ES-I3 (cell line): ENCODE data around the gene ALDH1B1.
"Not testable (repeated sequence)": the region's sequence is repeated elsewhere in the genome, so short reads cannot be mapped to it uniquely, and the experiment has no call there.

Experiments
- H3K36me3 ChIP-seq: 2 replicates; pipeline ENCODE4 v1.6.1; 2013; ENCODE audit warnings: mild to moderate bottlenecking, low read length, control low read depth, moderate library complexity; ENCODE audit not compliant: insufficient read depth
- H3K4me1 ChIP-seq: 2 replicates; pipeline ENCODE4 v1.6.1; 2013; ENCODE audit warnings: mild to moderate bottlenecking, control low read depth, low read length; ENCODE audit not compliant: insufficient read depth
- H3K9ac ChIP-seq: 2 replicates; pipeline ENCODE4 v1.6.1; 2013; ENCODE audit warnings: low read depth, mild to moderate bottlenecking, low read length, moderate library complexity
- H3K9me3 ChIP-seq: 2 replicates; pipeline ENCODE4 v1.6.1; 2013; ENCODE audit warnings: mild to moderate bottlenecking, low read length, moderate library complexity; ENCODE audit not compliant: control insufficient read depth, insufficient read depth

The ALDH1B1 gene

DNA sequence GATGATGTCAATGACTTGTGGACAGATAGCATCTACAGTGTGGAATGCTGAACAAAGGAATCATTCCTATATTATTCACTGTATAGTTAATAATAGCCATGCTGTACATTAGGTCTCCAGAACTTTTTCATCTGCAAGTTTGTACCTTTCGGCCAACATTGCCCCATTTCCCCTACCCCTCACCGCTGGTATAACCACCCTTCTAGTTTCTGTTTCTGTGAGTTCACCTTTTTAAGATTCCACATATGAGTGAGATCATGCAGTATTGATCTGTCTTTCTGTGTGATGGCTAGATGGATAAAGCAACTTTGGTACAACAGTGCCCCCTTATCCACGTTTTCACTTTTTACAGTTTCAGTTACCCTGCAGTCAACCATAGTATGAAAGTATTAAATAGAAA lies 18.8 kb upstream of the ALDH1B1 start:
- no peaks in the 10 kb centered on the region for H3K36me3 ChIP-seq
- H3K9ac ChIP-seq, result no peak overlapping the region
- peaks cover 3% of the 10 kb centered on the region; the same call in 1 of the 2 replicates for H3K4me1 ChIP-seq
- H3K9me3 ChIP-seq, result no peaks in the 10 kb centered on the region

DNA sequence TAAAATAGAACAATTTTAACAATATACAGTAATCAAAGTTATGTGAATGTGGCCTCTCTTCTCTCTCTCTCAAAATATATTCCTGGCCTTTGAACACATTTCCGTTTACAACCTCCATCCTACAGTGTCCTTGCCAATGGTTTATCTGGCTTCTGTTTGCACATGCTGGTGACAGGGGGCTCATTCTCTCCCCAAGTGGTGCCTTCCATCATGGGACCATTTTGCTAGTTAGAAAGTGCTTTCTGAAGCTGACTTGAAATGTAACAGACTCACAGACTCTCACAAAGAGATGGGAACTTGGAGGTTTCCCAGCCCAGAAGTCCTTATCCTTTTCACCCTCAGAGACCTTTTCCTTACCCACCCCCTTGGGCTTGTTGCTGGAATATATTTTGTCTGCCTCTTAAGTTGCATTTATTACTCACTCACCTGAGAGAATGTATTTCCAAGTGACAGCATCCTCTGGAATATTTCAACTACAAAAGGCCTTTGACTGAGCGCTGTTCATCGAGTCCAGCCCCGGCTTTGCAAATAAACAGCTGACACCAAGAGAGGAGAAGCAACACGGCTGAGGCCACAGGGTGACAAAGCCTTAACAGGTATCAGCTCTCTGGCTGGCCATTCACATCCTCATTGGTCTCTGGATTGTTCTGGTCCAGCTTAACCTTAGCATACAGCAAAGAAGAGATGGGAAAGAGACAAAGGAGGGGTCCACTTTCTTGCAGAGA lies 17.5 kb upstream of the ALDH1B1 start:
- Histone ChIP-seq H3K36me3 (no peaks in the 10 kb centered on the region), H3K9me3 (no peaks in the 10 kb centered on the region), H3K4me1 (peaks cover 3% of the 10 kb centered on the region; the same call in 1 of the 2 replicates), H3K9ac (no peak overlapping the region)

DNA sequence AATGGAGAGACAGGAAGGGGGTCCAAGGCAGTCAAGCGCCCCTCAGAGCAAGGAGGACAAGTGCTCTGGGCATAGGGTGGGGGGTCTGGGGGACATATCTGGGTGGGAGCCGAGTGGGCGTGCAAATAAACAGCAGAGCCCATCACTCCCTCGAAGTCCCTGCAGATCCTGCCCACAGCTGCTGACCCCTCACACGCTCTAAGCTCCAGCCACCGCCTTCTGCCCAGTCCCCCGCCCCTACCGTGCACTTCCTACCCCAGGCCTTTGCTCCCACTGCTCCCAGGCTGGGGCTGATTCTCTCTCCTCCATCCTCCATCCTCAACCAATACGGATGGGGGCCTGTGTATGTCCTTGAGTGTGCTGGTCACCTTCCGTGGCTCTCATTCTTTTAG lies 16.9 kb upstream of the ALDH1B1 start:
- Histone ChIP-seq H3K9ac (no peak overlapping the region), H3K4me1 (peaks cover 6% of the 10 kb centered on the region; the same call in 1 of the 2 replicates), H3K9me3 (no peaks in the 10 kb centered on the region), H3K36me3 (no peaks in the 10 kb centered on the region)

DNA sequence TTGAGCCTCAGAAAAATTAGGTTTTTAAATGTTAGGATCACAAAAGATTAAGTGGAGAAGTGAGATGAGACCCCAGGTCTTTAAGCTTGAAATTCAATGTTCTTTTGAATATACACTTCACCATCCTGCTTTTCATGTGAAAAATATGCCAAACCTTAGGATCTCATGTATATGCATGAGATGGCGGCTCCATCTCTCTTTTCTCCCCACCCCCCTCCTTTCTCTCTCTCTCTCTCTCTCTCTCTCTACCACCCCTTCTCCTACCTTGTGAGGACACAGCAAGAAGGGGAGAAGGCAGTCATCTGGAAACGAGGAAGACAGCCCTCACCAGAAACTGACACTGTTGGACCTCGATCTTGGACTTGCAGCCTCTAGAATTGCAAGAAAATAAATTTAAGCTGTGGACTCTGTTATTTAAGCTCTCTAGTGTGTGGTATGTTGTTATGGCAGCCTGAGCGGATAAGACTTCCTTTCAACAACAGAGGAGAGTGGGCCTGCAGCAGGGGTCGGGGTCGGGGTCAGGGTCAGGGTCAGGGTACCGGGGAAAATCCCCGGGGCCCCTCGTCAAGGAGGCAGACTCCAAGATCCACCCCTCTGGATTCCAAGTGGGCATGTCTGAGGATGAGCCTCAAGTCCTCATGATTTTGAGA lies 16.4 kb upstream of the ALDH1B1 start:
- Histone ChIP-seq H3K4me1 (peaks cover 12% of the 10 kb centered on the region; the same call in 1 of the 2 replicates), H3K9ac (no peak overlapping the region), H3K9me3 (no peaks in the 10 kb centered on the region), H3K36me3 (no peaks in the 10 kb centered on the region)

DNA sequence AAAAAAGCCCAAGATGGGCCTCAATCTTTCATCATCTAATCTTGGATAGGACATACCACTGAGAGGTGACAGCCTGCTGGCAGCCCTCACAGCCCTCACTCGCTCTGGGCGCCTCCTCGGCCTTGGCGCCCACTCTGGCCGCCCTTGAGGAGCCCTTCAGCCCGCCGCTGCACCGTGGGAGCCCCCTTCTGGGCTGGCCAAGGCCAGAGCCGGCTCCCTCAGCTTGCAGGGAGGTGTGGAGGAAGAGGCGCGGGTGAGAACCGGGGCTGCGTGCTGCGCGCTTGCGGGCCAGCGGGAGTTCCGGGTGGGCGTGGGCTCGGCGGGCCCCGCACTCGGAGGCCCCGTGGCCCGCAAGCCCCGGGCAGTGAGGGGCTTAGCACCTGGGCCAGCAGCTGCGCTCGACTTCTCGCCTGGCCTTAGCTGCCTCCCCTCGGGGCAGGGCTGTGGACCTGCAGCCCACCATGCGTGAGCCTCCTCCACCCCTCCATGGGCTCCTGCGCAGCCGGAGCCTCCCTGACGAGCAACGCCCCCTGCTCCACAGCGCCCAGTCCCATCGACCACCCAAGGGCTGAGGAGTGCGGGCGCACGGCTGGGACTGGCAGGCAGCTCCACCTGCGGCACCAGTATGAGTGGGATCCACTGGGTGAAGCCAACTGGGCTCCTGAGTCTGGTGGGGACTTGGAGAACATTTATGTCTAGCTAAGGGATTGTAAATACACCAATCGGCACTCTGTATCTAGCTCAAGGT lies 15.0 kb upstream of the ALDH1B1 start:
- H3K9ac ChIP-seq, H3K36me3 ChIP-seq, H3K9me3 ChIP-seq: not testable (repeated sequence)
- 0 out of 2 replicates have a peak, but pooled peaks cover 14% of the 10 kb centered on the region for H3K4me1 ChIP-seq

DNA sequence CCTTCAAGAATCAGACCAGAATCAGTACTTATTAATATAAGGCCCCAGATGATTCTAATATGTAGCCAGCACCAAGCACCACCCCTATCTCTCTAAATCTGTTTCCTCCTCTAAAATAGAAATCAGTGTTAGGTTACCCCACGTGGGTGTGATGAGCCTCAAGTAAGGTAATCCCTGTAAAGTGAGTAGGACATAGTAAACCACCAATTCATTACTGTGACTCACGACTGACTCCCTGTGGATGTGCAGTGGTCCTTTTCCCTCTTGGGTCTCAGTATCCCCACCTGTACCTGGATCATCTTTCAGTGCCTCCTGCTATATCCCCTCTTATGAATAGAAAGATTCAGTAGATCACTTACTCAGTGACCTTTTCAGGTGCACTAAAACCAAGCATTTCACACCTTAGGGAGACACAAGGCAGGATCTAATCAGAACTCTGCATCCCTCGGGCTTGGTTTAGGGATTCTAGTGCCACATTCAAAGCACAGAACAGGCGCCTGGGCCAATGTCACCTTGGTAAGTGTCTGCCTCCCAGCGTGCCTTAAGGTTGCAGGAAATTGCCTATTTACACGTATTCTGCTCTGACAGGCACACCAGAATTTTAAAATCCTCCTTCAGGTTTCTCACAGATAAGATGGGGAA lies 12.2 kb upstream of the ALDH1B1 start:
- H3K36me3 ChIP-seq, result no peaks in the 10 kb centered on the region
- 0 out of 2 replicates have a peak, but pooled peaks cover 14% of the 10 kb centered on the region for H3K4me1 ChIP-seq
- H3K9ac ChIP-seq, result no peak overlapping the region
- H3K9me3 ChIP-seq, result peaks cover 5% of the 10 kb centered on the region

DNA sequence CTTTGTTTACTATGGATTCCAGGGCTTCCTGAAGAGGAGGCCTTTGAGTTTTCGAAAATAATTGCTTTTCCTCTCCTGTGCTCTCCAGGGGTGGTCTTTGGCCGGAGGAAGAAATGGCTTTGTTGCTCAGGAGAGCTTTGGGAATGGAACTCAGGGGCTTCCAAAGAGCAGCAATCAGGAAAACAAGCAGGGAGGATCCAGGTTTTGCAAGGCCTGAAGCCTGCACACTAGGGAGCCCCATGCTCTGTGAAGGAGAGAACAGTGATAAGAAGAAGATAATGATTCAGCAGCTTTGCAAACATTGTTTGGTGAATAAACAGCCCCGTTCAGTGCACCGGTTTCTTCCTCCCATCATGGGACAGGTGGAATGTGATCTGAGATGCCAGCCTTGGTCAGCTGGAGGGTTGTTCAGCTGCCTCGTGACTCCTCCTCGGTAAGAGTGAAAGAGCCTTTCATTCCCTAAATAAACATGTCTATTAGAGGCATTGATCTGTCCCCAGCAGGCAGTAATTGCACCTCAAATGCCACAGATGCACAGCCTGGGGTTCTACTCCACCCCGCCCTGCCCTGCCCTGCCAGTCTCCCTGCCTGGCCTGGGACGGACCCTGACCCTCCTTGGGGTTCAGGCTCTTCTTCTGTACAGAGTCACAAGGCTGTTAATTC lies 11.5 kb upstream of the ALDH1B1 start:
- Histone ChIP-seq H3K9ac (no peak overlapping the region), H3K9me3 (peaks cover 5% of the 10 kb centered on the region), H3K4me1 (0 out of 2 replicates have a peak, but pooled peaks cover 14% of the 10 kb centered on the region), H3K36me3 (no peaks in the 10 kb centered on the region)

DNA sequence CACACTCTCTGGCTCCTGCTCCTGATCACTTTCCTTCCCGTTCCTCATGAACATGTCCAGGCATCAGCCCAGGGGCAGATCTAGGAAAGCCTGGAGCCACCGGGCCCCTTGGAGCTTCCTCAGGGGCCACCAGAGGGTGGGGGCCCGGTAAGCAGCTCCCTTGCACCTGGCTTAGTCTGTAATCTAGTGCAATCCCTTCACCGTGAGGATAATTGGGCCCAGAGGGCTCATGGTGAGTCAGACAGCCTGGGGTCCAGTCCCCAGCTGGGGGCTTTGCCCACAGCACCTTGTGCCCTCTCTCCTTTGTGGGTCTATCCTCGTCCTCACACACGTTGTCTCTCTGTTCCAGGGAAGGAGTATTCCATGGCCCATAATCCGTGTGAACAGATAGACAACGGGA lies 10.4 kb upstream of the ALDH1B1 start:
- peaks cover 5% of the 10 kb centered on the region for H3K9me3 ChIP-seq
- no peaks in the 10 kb centered on the region for H3K36me3 ChIP-seq
- H3K9ac ChIP-seq, result no peak overlapping the region
- 0 out of 2 replicates have a peak, but pooled peaks cover 14% of the 10 kb centered on the region for H3K4me1 ChIP-seq

DNA sequence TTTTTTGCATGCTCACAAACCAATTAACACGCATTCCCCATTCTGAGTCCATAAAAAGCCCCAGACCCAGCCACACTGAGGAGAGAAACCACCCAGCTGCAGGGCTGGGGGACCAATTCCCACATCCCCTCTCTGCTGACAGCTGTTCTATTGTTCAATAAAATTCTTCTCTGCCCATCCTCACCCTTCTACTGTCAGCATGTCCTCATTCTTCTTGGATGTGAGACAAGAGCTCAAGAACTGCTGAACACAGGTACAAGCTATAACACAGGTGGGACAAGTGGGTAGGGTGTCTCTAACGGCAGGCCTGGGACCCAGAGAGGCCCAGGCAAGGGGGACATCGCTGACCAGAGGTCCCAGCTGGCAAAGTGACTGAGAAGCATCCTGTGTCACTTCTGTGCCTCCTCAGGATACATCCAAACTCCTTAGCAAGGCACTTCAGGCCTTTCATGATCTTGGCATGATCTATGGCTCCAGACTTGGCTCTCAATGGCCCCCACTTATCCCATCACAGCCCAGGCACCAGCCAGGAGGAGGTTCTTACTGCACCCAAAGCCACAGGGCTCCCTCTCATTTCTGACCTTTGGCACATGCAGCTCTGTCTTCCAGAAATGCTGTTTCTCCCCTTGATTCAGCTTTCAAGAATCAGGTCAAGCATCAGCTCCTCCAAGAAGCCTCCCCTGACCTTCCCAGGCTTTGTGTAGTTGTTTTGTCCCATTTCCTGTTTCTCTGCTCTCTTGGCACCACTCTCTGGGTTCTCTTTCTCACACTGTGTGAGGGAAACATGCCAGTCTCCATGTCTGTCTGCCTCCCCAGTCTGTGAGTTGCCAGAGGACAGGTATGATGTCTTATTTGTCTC lies 7.3 kb upstream of the ALDH1B1 start:
- 0 out of 2 replicates have a peak, but pooled peaks cover 14% of the 10 kb centered on the region for H3K4me1 ChIP-seq
- no peak overlapping the region for H3K9ac ChIP-seq
- no peaks in the 10 kb centered on the region for H3K36me3 ChIP-seq

DNA sequence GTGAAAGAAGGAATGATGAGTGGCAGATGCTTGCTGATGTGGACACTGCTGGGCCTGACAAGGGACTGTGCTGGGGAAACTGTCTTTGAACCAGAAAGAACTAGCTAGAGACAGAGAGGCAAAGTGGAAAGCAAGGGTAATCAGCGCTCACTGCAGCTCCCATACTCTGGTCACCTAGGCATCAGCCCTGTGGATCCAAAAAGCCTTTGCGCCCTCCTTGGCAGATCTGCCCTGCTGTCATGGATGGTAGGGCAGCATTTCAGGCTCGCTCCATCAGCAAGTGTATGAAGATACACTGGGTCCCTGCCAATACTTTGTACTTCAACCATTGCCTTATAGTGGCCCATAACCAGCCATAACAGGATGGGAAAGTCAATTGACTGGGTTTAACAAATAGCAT lies 6.6 kb upstream of the ALDH1B1 start:
- Histone ChIP-seq H3K4me1 (0 out of 2 replicates have a peak, but pooled peaks cover 7% of the 10 kb centered on the region), H3K36me3 (no peaks in the 10 kb centered on the region), H3K9ac (no peak overlapping the region), H3K9me3 (peaks cover 5% of the 10 kb centered on the region)

More for the DNA sequence above, 7.3 kb upstream of the ALDH1B1 start:
- H3K9me3 ChIP-seq, result peaks cover 5% of the 10 kb centered on the region

DNA sequence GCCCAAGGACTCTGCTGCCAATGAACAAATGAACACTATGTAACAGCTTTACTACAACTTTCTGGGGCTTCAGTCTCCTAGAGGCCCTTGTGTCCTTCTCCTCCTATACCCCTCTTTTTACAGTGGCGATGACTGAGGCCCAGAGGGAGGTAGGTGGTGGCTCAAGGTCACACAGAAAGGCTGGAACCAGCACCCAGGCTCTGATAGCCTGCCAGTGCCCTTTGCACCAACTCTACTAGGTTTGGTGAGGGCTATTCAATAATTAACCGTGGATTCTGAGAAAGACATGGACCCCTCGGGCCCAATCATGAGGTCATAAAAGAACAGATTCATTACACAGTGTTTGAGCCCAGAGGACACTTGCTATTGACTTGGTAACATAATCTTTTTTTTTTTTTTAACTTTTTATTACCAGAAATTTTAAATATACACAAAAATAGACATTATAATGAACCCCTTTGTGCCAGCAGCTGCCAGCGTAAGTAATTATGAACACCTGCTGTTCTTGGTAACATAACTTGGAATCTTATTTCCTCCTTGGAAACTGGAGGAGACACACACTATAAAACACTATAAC lies 6.1 kb upstream of the ALDH1B1 start:
- Histone ChIP-seq H3K9me3 (peaks cover 5% of the 10 kb centered on the region), H3K36me3 (no peaks in the 10 kb centered on the region), H3K9ac (no peak overlapping the region), H3K4me1 (0 out of 2 replicates have a peak, but pooled peaks cover 5% of the 10 kb centered on the region)

DNA sequence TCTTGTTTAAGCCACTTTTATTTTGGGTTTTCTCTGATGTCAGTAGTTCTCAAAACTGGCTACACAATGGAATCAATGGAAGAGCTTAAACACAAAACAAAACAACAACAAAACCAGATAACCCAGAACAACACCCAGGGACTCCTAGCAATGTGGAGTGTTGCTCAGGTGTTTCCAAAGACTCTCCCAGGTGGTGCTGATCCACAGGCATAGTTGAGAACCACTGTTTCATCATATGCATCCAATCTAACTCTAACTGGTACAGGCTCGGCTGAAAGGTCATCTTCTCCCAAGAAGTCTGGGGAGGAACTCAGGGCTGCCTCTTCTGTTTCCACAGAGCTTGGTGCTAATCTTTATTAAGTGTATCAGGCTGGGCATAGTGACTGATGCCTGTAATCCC lies 5.4 kb upstream of the ALDH1B1 start:
- Histone ChIP-seq H3K9me3 (peaks cover 5% of the 10 kb centered on the region), H3K36me3 (no peaks in the 10 kb centered on the region), H3K4me1 (0 out of 2 replicates have a peak, but pooled peaks cover 4% of the 10 kb centered on the region), H3K9ac (no peak overlapping the region)

DNA sequence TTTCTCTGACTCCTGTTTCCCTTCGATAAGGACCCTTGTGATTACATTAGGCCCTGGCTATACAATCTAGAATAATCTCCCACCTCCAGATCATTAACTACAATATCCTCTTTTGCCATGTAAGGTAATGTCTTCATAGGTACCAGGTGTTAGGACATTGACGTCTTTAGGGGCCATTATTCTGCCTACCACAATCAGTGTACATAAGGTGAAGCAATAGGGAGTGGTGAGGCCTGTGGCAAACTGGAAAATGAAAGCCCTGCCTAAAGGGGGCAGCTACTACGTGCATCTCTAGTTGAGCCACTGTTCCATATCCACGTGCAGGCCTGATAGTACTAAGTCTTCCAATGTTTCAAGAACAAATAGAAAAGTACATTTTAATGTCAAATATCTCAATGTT lies 4.8 kb upstream of the ALDH1B1 start:
- Histone ChIP-seq H3K36me3 (no peaks in the 10 kb centered on the region), H3K9me3 (peaks cover 5% of the 10 kb centered on the region), H3K9ac (no peak overlapping the region), H3K4me1 (0 out of 2 replicates have a peak, but pooled peaks cover 4% of the 10 kb centered on the region)
